Muscle layer of colon (tissue), 2 donors: ENCODE results near the gene SCYL2.

Source experiments
- H3K27ac ChIP-seq: one replicate; pipeline ENCODE4 v1.7.0; 2013; ENCODE audit warnings: low read depth, mild to moderate bottlenecking, low read length, moderate library complexity
- H3K27me3 ChIP-seq, 2 donors: one replicate each; pipeline ENCODE4 v1.7.0; 2013; ENCODE audit warnings: low read length in 2 of 2, mild to moderate bottlenecking in 2 of 2; ENCODE audit not compliant: insufficient read depth in 2 of 2, control insufficient read depth in 1 of 2
- H3K36me3 ChIP-seq: one replicate; pipeline ENCODE4 v1.7.0; 2013; ENCODE audit warnings: mild to moderate bottlenecking, low read length; ENCODE audit not compliant: insufficient read depth
- H3K4me1 ChIP-seq: one replicate; pipeline ENCODE4 v1.7.0; 2013; ENCODE audit warnings: mild to moderate bottlenecking, low read length; ENCODE audit not compliant: insufficient read depth
- H3K4me3 ChIP-seq, 2 donors: one replicate each; pipeline ENCODE4 v1.7.0; 2013; ENCODE audit warnings: low read length in 2 of 2, low read depth in 1 of 2, mild to moderate bottlenecking in 1 of 2, moderate library complexity in 1 of 2
- H3K9ac ChIP-seq: one replicate; pipeline ENCODE4 v1.7.0; 2013; ENCODE audit warnings: low read length
- H3K9me3 ChIP-seq: one replicate; pipeline ENCODE4 v1.7.0; 2013; ENCODE audit warnings: mild to moderate bottlenecking, low read length
- donor health status: abdominal sarcoma.
- donor health status: Adenocarcinoma of cecum.

Gene SCYL2

GRCh38 chr12:100383586-100384558 lies 116.9 kb downstream of the SCYL2 start:
- H3K9ac ChIP-seq = no peak overlapping the region
- H3K4me3 ChIP-seq = no peak overlapping the region
- H3K9me3 ChIP-seq = no peaks in the 10 kb centered on the region
- no peaks in the 10 kb centered on the region for H3K27me3 ChIP-seq
- no peaks in the 10 kb centered on the region for H3K36me3 ChIP-seq
- H3K27ac ChIP-seq = no peak overlapping the region
- no peaks in the 10 kb centered on the region for H3K4me1 ChIP-seq

GRCh38 chr12:100384559-100384935 lies 117.6 kb downstream of the SCYL2 start:
- no peaks in the 10 kb centered on the region for H3K36me3 ChIP-seq

GRCh38 chr12:100388382-100388781 lies 121.4 kb downstream of the SCYL2 start:
- no peaks in the 10 kb centered on the region for H3K27me3 ChIP-seq
- no peaks in the 10 kb centered on the region for H3K4me1 ChIP-seq
- H3K4me3 ChIP-seq = no peak overlapping the region
- H3K27ac ChIP-seq = no peak overlapping the region
- no peaks in the 10 kb centered on the region for H3K36me3 ChIP-seq
- no peaks in the 10 kb centered on the region for H3K9me3 ChIP-seq
- no peak overlapping the region for H3K9ac ChIP-seq

More at GRCh38 chr12:100384559-100384935, 117.6 kb downstream of the SCYL2 start:
- no peaks in the 10 kb centered on the region for H3K9me3 ChIP-seq
- H3K4me1 ChIP-seq = no peaks in the 10 kb centered on the region
- no peak overlapping the region for H3K27ac ChIP-seq
- H3K9ac ChIP-seq = no peak overlapping the region
- no peak overlapping the region for H3K4me3 ChIP-seq
- no peaks in the 10 kb centered on the region for H3K27me3 ChIP-seq
